ENCODE data around the gene CHSY1. TPM values are rescaled to one million over a fixed set of nuclear protein-coding genes. Genes with fewer than 3 reads are reported as not detected.

CHSY1 gene
- total and polyA plus RNA-seq, 12 donors: 14.8 to 82.5 (median 34.2) TPM

DNA sequence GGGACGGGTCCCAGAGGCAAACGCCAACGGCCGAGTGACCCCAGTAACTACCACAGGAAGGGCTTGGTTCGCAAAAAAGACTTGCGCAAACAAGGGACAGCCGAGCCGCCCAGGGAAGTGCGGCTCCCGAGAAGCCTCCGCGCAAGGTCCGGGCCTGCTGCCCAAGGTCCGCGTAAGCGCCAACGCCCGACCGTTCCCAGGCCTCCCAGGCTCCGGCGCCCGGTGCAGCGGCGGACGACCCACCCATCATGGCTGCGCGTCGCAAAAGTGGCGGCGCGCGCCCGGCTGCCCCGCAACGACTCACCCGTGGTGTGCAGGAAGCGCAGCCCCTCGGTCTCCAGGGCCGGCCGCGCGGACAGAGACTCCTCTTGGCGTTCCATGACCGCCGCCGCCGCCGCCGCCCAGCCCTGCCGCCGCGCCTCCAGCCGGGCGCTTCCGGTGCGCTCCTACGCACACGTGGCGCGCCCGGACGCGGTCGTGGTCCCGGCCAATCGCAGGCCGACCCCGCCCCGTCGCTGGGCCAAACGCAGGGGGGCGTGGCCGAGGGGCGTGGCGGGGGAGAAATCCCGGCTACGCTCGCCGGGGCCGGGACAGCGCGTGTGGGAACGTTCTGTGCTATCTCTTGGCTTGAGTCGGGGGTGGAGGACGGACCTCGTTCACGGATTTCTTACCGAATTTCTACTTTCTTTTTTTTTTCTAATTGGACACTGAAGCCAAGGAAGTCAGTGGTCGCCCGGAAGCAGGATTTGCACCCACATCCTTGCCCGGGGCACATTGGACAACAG, 25.4 kb upstream of the CHSY1 start, which contains the start of gene SELENOS:
TSS of gene SELENOS (minus strand) at position 448 of the 785 bp plus-strand sequence. CDS start at position 380, 68 bp downstream.
- TF ChIP-seq CTCF (IDR thresholded peaks at IDR 0.05): no peak
- TF ChIP-seq POLR2A (IDR thresholded peaks at IDR 0.05): peak; percentile 91 to 95
- 0% methylated on average over 14 to 91 of the region's 91 CpGs for WGBS, 4 donors
- Histone ChIP-seq H3K27me3 (no peaks in the 10 kb centered on the region), H3K4me3 (peak within 1 kb of the TSS; percentile 4 to 85 (median 66)), H3K9me3 (replicated peaks in 1 of 3) (no peaks in the 10 kb centered on the region), H3K36me3 (replicated peaks in 1 of 2) (peaks cover 0 to 56% of the 10 kb centered on the region in 2 donors), H3K4me1 (replicated peaks in 1 of 2) (peaks cover 9 to 16% of the 10 kb centered on the region in 2 donors), H3K27ac (peak within 1 kb of the TSS; percentile 87 to 96 (median 90))
- peak; percentile 87 to 96 (median 93) for DNase-seq
- intact Hi-C loops (cut with DNase I): no loop called here

GRCh38 chr15:101276501-101277037, 24.7 kb upstream of the CHSY1 start:
- TF ChIP-seq POLR2A (IDR thresholded peaks at IDR 0.05) (no peak), CTCF (IDR thresholded peaks at IDR 0.05) (peak in 5 of 6 experiments; percentile 7 to 47 (median 32))
- Histone ChIP-seq H3K27ac (peak overlapping the region; percentile 87 to 96 (median 90)), H3K4me1 (replicated peaks in 1 of 2) (peaks cover 9 to 16% of the 10 kb centered on the region in 2 donors), H3K27me3 (no peaks in the 10 kb centered on the region), H3K4me3 (peak overlapping the region; percentile 4 to 85 (median 66)), H3K36me3 (replicated peaks in 1 of 2) (peaks cover 0 to 58% of the 10 kb centered on the region in 2 donors), H3K9me3 (replicated peaks in 1 of 3) (no peaks in the 10 kb centered on the region)
- WGBS, 4 donors: 6 to 10% (median 9%) methylated on average over 14 of the region's 14 CpGs
- DNase-seq: peak in 2 of 7 donors; percentile 40 to 57
- intact Hi-C loops (cut with DNase I): no loop called here

- WGBS, 4 donors: 83 to 88% (median 86%) methylated on average over 5 of the region's 5 CpGs
- DNase-seq: no peak
- TF ChIP-seq POLR2A (IDR thresholded peaks at IDR 0.05) (no peak), CTCF (IDR thresholded peaks at IDR 0.05) (no peak)
- Histone ChIP-seq H3K27me3 (no peaks in the 10 kb centered on the region), H3K4me3 (no peak overlapping the region), H3K27ac (no peak overlapping the region), H3K9me3 (replicated peaks in 1 of 3) (no peaks in the 10 kb centered on the region), H3K4me1 (replicated peaks in 1 of 2) (peaks cover 9 to 16% of the 10 kb centered on the region in 2 donors), H3K36me3 (replicated peaks in 1 of 2) (peaks cover 0 to 58% of the 10 kb centered on the region in 2 donors)
- intact Hi-C loops (cut with DNase I): no loop called here
Measured at GRCh38 chr15:101275018-101275417, 23.2 kb upstream of the CHSY1 start.

DNA sequence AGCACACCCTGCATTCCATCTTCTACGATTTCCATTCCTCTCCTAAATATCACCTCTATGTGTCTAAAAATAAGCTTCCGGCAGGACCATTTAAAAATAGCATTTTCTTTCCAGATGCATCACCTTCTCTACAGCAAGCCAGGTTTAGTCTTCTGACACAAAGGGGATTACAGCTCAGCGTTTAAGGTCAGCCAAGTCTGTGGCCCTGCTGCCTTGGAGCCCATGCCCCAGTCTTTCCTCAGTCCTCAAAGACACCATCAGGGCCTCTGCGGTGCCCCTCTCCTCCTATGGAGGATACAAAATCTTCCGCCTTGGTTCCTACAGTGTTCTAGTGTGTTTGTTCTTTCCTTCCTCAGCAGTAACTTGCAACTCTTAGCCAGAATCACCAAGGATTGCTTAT, 21.7 kb upstream of the CHSY1 start:
- Histone ChIP-seq H3K27ac (no peak overlapping the region), H3K4me3 (no peak overlapping the region), H3K27me3 (no peaks in the 10 kb centered on the region), H3K4me1 (replicated peaks in 1 of 2) (peaks cover 9 to 16% of the 10 kb centered on the region in 2 donors), H3K9me3 (replicated peaks in 1 of 3) (no peaks in the 10 kb centered on the region), H3K36me3 (replicated peaks in 1 of 2) (peaks cover 0 to 59% of the 10 kb centered on the region in 2 donors)
- TF ChIP-seq CTCF (IDR thresholded peaks at IDR 0.05) (no peak), POLR2A (IDR thresholded peaks at IDR 0.05) (no peak)
- DNase-seq: peak in 1 of 7 donors; percentile 33
- intact Hi-C loops (cut with DNase I): no loop called here
- WGBS, 4 donors: 73 to 91% (median 75%) methylated on average over 5 of the region's 5 CpGs
